HTR-8/SVneo (cell line): ENCODE data around the gene NRM.
"Not testable (repeated sequence)": the region's sequence is repeated elsewhere in the genome, so short reads cannot be mapped to it uniquely, and the experiment has no call there.

Experiments
- DNase-seq: peaks from one replicate; pipeline ENCODE4 v3.0.0; 2011; ENCODE audit warnings: low spot score, mixed read lengths; ENCODE audit not compliant: insufficient read length
- FAIRE-seq: peaks from 2 replicates; lab custom pipeline; 2011; peaks lifted over from hg19 to GRCh38; lab: Jason Lieb, UNC

NRM gene

GRCh38 chr6:30690403-30691207 lies at the start of gene NRM:
Gene NRM, minus strand, starts transcription at chr6:30690984. Its CDS starts 10 bp downstream, at chr6:30690974.
- peak; percentile 87 for DNase-seq
- FAIRE-seq = peak; percentile 54

GRCh38 chr6:30740540-30740870 lies 49.7 kb upstream of the NRM start:
- DNase-seq (no peak), FAIRE-seq (no peak)

GRCh38 chr6:30738532-30738931 lies 47.7 kb upstream of the NRM start:
- FAIRE-seq (no peak), DNase-seq (no peak)

- DNase-seq (no peak), FAIRE-seq (no peak)
Observed at GRCh38 chr6:30735668-30736314, 45.0 kb upstream of the NRM start.

GRCh38 chr6:30732237-30732943 lies 41.6 kb upstream of the NRM start:
- DNase-seq (no peak), FAIRE-seq (no peak)

- no peak for DNase-seq
- FAIRE-seq = no peak
Observed at GRCh38 chr6:30730601-30731435, 40.0 kb upstream of the NRM start.

GRCh38 chr6:30727920-30728553 lies 37.3 kb upstream of the NRM start:
- no peak for DNase-seq
- FAIRE-seq = no peak

- FAIRE-seq (no peak), DNase-seq (no peak)
Observed at GRCh38 chr6:30726506-30727413, 36.0 kb upstream of the NRM start.

GRCh38 chr6:30725713-30726505 lies 35.1 kb upstream of the NRM start:
- FAIRE-seq (no peak), DNase-seq (no peak)

- DNase-seq (no peak), FAIRE-seq (no peak)
Observed at GRCh38 chr6:30724906-30725667, 34.3 kb upstream of the NRM start.

GRCh38 chr6:30723843-30724741 lies 33.3 kb upstream of the NRM start:
- FAIRE-seq, DNase-seq: not testable (repeated sequence)

GRCh38 chr6:30723159-30723842 lies 32.5 kb upstream of the NRM start:
- DNase-seq, FAIRE-seq: not testable (repeated sequence)

- FAIRE-seq (no peak), DNase-seq (peak; percentile 67)
Observed at GRCh38 chr6:30722280-30723112, 31.7 kb upstream of the NRM start.

GRCh38 chr6:30722025-30722279 lies 31.2 kb upstream of the NRM start:
- not testable (repeated sequence) for DNase-seq, FAIRE-seq
